IPS DF 4.7 (cell line): Measurements from ENCODE around the gene ZNF566.

ENCODE experiments used
- DNase-seq: peaks from one replicate; pipeline ENCODE4 v3.0.0-alpha.2; 2013; ENCODE audit warnings: low spot score; ENCODE audit errors: extremely low read depth

Gene ZNF566

GRCh38 chr19:36449059-36449670 is 40.2 kb downstream of the ZNF566 start:
- no peak for DNase-seq

- no peak for DNase-seq
These were observed 48.0 kb downstream of the ZNF566 start for GRCh38 chr19:36441339-36441738.

DNA sequence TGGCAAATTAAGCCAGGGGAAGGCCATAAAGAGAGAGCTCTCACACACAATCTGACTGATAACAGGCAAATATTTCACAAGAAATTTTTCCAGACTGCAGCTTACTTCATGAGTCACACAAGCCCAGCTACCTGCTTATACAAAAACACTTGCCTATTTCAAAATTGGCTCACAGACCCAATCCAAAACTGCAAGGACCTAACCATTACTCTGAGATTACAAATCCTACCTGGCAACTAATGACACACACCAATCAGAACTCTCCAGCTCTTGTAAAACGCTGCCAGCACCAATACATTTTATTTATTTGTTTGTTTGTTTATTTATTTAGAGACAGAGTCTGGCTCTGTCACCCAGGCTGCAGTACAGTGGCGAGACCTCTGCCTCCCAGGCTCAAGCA is 52.8 kb downstream of the ZNF566 start:
- no peak for DNase-seq

DNA sequence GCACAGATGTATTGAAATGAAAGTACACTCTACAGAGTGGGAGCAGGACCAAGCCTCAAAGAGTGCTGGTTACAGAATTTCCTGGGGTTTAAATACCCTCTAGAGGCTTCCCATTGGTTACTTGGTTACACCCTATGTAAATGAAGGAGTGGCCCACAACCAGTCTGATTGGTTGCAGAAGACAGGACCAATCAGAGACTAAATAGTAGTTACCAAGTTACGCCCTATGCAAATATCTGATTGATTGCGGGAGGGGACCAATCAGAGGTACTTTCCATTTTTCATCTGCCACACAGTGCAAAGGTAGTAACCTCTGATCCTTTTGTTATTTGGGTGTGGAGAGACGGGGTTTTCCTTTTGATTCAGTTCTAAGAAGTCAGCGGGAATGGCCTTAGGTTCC is 65.4 kb downstream of the ZNF566 start:
- DNase-seq = no peak

GRCh38 chr19:36421749-36422481 is 67.4 kb downstream of the ZNF566 start:
- DNase-seq = no peak

DNA sequence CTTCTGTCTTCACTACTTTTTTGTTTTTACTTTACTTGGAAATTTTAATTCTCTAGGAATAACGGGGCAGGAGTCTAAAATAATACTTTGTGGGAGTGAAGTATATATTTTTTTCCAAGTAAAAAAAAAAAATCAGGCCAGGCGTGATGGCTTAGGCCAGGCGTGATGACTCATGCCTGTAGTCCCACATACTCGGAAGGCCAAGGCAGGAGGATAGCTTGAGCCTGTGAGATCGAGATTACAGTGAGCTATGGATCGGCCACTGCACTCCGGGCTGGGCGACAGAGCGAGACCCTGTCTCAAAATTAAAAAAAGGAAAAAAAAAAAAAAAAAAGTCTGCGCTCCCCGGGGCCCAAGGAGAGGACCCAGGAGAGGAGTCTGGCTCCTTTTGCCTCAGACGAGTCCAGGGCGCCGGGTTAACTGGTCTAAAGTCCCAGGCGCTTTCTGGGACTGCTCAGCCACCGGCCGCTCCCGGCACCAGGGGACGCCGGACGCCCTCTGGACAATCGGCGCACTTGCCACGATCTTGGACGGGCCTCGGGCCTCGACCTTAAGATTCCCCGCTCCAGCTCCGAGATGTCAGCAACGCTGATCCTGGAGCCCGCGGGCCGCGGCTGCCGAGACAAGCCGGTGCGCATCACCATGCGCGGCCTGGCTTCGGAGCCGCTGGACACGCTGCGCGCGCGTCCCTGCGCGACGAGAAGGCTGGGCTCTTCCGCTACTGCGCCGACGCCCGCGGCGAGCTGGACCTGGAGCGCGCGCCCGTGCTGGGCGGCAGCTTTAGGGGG is 68.2 kb downstream of the ZNF566 start:
- DNase-seq = no peak

- DNase-seq = no peak
These were observed 70.9 kb downstream of the ZNF566 start, which contains the start of gene ZFP82 for GRCh38 chr19:36418287-36419001. Gene ZFP82, minus strand, starts transcription at chr19:36418644. Its CDS starts 8,855 bp downstream, at chr19:36409789.

GRCh38 chr19:36417752-36418286 is 71.5 kb downstream of the ZNF566 start:
- no peak for DNase-seq

- no peak for DNase-seq
These were observed 79.5 kb downstream of the ZNF566 start for GRCh38 chr19:36409841-36410240.

GRCh38 chr19:36408101-36408500 is 81.3 kb downstream of the ZNF566 start:
- no peak for DNase-seq

DNA sequence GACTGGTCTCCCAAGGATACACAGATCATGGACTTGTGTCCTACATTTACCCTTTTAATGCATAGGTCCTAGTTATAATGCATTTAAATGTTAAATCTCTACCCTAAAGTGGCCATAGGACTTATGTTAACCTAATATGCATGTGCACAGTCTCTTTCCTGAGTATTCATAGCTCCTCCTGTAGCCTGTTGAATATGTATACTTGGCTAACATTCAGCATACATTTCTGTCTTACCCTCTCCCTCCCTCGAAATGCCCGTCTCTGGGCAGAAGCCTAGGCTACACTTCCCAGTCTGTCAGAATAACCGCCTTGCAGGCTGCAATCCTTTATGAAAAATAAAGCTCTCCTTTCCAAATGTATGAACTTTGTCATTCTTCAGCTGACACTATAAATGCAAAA is 84.9 kb downstream of the ZNF566 start:
- DNase-seq = no peak

- no peak for DNase-seq
These were observed 87.9 kb downstream of the ZNF566 start for GRCh38 chr19:36401475-36401874.

DNA sequence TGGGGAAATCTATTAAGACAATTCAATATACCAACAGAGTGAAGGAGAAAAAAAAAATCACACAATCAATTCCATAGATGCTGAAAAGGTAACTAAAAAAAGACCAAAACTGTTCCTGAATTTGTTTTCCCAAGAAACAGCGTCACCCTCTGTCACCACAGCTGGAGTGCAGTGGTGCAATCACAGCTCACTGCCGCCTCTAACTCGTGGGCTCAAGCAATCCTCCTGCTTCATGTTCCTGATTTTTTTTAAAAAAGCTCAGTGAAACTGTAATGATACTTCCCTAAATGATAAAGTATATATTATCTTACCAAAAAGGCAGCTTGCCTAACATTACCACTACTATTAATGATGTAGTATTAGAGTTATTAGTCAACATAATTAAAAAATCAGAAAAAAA is 90.8 kb downstream of the ZNF566 start:
- DNase-seq = no peak
